Measurements from ENCODE around the gene B9D1. TPM values are rescaled to one million over a fixed set of nuclear protein-coding genes. Genes with fewer than 3 reads are reported as not detected.

B9D1 gene
- total and polyA plus RNA-seq, 2 of the 13 experiments (the other 11 are each of a cell fraction or from before 2014, with no cell fraction given) = 27.7 to 31.1 TPM

GRCh38 chr17:19377602-19378415, 15.3 kb upstream of the B9D1 start (continued):
- peak; percentile 84; the same call in 1 of the 2 replicates for TF ChIP-seq ARID4A (CRISPR knock-in tag; IDR thresholded peaks at IDR 0.05; ENCODE audit: borderline replicate concordance)
- TF ChIP-seq AHDC1 (CRISPR knock-in tag; IDR thresholded peaks at IDR 0.05; ENCODE audit: borderline replicate concordance) = 0 out of 2 replicates have a peak, but pooled peaks have one; percentile 38
- 0 out of 2 replicates have a peak, but pooled peaks have one; percentile 41 for TF ChIP-seq SP140L (CRISPR knock-in tag; IDR thresholded peaks at IDR 0.05; ENCODE audit: borderline replicate concordance)
- TF ChIP-seq MIXL1 (CRISPR knock-in tag; IDR thresholded peaks at IDR 0.05) = no peak
- no peak for TF ChIP-seq ETS1 (CRISPR knock-in tag; IDR thresholded peaks at IDR 0.05)
- TF ChIP-seq ZBTB25 (CRISPR knock-in tag; IDR thresholded peaks at IDR 0.05) = peak; percentile 92
- TF ChIP-seq ZFY (CRISPR knock-in tag; IDR thresholded peaks at IDR 0.05) = peak; percentile 35; the same call in 1 of the 2 replicates
- TF ChIP-seq IRF9 (CRISPR knock-in tag; IDR thresholded peaks at IDR 0.05; ENCODE audit: borderline replicate concordance) = peak; percentile 89
- no peak for TF ChIP-seq MAFK (conservative IDR thresholded peaks at IDR 0.05 in 1 of 2, IDR thresholded peaks at IDR 0.05 in 1 of 2; ENCODE audit: low read length in 2 of 2)
- peak; percentile 57; the same call in 1 of the 2 replicates for TF ChIP-seq MXD4 (CRISPR knock-in tag; IDR thresholded peaks at IDR 0.05)
